Right forelimb (tissue), 1 donor: ENCODE measurements around the gene KCNMA1.
A peak's percentile ranks its signal among the peaks of the same experiment; 100 is the strongest.
"Not testable (repeated sequence)": the region's sequence is repeated elsewhere in the genome, so short reads cannot be mapped to it uniquely, and the experiment has no call there.

Source experiments
- DNase-seq: peaks from one replicate; pipeline ENCODE4 v3.0.0-alpha.2; 2018

The KCNMA1 gene

DNA sequence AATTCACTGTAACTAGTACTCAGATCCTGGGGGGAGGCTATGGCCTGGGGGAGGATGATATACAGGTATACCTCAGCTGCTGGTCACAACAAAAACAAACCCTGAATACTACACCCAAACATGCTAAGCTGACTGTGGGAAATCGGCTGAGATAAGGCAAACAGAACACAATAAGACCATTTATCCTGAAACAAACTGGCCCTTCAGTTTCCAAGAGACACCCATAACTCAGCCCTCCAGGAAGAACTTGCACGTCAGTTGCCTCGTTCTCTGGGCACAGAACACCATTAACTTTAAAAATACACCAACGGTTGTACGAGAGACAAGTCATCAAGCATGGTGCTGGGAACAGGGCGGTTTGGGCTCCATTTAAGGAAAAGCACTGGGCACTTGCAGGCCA, 24.1 kb upstream of the KCNMA1 start:
- no peak for DNase-seq

DNA sequence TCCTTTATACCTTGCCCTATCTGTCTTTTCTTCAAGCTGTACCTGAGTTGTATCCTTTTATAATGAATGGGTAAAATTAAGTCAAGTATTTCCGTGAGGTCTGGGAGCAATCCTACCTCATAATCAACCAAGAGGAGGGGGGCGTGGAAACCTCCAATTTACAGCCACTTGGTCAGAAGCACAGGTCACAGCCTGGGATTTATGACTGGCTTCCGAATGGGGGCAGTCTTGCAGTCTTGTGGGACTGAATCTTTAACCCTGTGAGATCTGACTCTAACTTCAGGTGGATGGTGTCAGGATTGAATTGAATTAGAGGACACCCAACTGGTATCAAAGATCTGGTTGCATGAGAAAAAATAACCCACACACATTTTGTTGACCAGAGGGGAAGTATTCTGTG, 23.5 kb upstream of the KCNMA1 start:
- DNase-seq = no peak

DNA sequence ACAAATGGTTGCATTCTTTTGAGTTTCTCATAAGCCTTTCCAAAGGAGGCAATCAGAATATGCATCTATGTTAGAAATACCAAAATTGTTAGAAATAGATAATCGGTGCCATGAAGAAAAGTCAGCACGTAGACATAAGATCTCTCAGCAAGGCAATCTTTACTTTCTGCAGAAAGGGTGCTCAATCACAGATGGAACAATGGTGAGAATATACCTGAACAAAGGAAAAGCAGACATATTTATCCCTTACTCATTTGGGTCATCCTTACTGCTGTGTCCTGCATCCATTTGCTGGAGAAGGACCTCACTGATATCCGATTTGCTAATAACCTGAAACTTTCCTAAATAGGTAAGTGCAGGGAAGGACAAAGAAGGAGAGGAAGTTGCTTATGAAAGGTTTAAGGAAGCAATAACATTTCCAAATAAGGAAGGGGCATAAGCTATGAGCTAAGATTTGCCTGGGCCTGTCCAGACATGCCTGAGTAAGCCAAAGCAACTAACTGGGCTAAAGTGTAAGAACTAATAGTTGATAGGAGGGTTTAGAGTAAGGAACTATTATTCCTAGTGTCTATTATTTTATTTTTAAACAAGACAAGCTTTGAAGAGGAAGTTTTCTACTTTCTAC, 21.6 kb upstream of the KCNMA1 start:
- DNase-seq = not testable (repeated sequence)

DNA sequence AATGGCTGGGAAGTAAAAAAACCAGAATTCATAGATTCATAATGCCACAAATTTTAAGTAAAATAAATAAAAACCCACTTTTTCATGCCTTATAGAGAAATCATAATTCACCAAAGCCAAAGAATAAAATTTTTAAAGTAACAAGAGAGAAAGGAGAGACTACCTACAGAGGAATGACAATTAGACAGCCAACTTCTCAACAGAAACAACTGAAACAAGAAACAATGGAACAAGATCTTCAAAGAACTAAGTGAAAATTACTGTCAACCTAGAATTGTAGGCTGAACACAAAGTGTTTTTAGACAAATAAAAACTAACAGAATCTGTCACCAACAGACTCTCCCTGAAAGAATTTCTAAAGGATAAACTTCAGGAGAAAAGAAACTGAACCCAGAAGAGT, 15.6 kb upstream of the KCNMA1 start:
- no peak for DNase-seq

DNA sequence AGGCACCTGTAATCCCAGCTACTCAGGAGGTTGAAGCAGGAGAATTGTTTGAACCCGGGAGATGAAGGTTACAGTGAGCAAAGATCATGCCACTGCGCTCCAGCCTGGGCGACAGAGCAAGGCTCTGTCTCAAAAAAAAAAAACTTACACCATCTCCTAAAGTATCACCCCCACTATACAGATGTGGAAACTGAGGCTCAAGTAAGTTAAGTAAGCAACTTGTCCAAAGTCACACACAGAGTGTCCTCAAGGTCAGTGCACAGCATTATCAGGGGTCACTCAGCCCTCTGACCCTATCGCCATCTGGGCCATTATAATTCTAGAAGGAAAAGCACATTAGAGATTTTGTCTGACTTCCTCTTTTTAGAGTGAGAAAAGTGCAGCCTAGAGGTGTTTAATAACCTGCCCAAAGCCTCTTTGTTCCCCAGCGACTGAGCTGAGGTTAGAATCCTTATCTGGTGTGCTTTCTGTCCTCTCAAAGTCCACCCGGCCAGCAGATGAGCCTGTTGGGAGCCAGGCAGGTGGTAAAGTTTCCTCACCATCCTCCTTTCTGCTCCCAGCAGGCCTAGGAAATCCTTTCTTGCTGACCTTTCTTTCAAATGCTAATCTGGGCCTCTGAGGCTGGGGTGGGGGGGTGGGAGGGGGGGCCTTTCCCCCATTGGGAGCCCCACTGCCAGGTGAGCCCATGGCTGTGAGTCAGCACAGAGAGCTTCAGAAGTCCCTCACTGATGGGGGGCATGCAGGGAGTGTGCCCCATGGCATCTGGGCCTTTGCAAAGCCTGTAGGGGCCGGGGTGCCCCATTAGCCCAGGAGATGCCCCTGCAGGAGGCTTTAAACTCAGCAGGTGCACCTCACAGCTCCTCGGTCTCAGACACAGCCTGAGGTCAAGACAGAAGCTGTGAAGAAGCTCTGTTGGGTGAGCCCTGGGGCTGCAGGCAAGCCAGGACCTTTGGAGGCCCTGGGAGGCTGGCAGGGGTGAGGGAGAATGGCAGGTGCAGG, 12.0 kb upstream of the KCNMA1 start:
- no peak for DNase-seq

DNA sequence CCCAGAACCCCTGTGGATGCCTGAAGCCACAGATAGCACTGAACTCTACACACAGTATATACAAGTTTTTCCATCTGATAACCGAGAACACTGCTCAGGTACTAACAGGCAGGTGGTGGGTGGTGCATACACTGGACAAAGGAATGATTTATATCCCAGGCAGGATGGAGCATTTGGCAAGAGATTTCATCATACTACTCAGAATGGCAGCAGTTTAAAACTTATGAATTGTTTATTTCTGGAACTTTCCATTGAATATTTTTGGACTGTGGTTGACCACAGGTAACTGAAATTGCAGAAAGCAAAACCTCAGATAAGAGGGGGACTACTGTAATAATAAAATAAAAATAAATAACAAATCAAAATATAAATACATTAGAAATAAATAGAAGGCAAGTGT, 10.9 kb upstream of the KCNMA1 start:
- no peak for DNase-seq

DNA sequence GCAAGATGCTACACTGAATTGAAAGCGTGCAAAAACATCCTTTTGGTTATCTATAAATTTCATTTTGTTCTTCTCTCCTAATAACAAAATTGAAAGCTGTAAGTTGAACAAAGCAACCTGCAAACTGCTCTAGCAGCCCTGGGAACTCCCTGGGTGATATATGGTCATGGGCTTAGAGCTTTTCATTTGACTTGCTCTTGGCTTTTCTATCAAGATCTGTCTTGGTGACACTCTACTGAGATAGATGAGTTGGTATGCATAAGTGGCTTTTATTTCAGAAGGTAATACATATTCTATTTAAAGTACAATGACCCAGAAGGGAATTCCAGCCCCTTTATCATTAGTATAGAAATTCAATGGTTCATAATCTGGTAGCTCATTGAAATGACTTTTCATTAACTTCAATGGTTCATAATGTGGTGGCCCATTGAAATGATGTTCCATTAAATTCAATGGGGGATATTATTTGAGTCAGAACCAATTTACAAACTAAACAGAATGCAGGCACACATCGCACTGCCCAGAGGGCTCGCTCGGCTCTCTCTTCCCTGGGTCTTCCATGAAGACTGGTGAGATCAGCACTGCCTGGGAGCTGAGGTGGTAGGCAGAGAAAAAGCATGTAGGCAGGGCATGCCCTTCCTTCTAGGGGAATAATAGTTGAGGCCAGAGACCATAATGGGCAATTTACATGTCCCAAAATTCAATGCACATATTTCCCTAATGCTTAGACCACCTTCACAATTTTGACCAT, 10.1 kb upstream of the KCNMA1 start:
- no peak for DNase-seq

DNA sequence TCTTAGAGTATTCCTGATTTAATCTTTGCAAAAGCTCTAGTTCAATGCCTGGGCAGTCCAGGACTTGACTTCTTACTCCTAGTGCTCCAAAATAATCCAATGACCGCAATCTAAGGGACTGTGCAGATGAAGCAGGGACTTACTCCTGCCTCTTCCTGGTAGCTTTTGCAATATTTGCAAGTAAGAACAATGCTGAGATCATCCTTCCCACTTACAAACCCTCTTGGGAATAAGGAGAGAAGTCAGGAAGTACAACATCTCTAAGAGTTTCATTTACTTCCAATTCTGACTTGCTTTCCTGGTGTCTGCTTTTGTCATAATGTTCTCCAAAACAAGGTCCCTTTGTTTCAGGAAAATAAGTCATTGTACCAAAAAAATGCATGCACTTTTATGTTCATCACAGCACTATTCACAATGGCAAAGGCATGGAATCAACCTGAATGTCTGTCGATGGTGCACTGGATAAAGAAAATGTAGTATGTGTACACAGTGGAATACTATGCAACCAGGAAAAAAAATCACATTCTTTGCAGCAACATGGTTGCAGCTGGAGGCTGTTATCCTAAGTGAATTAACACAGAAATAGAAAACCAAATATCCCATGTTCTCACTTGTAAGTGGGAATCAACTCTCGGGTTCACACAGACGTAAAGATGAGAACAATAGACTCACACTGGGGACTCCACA, 7.1 kb upstream of the KCNMA1 start:
- DNase-seq = no peak

DNA sequence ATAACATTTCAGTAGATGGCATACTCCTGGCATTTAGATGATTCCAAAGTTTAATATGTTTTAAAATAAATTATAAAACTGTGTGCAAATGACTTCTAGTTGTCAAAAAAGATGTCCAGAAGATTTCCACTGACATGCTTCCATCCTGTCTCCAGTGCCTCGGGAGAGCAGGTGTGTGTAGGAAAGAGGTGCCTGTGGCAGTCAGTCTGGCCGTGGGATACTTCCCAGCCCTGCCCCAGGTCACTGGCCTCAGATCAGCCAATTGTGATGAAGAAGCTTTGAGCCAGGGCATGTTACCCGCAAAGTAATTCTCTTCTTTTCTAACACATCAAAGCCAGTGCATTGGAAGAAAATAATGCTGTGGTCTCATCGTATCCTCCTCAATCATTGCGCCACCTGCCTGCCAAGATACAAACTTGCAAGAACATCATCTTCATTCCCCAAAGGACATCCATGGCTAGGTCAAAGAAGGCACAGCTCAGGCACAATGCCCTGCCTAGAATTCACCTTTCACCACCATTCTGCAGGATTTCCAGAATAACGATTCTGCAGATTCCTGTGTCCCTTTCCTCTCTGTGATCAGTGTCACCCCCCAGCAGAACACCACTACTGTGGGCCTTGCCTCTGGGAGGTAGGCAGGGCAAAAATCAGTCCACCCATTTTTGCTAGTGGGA, 6.3 kb upstream of the KCNMA1 start:
- DNase-seq = no peak

DNA sequence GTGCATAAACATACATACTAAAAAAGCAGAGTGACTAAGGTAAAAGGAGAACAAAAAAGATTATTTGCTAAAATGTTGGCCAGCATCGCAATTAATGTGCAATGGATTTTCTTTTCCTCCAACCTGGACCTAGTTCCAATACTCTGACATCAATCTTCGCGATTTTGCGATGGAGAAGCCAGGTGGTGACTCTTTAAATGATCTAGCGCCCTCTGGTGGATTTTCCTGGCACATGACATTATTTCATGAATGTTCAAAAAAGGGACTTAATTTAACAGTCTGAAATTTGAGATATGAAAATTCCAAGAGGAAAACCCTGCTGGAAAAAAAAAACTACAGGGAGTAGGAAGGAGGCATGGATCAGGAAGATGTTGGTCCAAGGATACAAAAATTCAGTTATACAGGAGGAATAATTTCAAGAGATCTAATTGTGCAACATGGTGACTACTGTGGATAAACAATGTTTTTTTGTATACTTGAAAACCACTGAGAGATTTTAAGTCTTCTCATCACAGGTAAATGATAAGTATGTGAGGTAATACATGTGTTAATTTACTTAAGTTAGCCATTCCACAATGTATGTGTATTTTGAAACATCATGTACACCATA, 4.3 kb upstream of the KCNMA1 start:
- peak; percentile 78 for DNase-seq

DNA sequence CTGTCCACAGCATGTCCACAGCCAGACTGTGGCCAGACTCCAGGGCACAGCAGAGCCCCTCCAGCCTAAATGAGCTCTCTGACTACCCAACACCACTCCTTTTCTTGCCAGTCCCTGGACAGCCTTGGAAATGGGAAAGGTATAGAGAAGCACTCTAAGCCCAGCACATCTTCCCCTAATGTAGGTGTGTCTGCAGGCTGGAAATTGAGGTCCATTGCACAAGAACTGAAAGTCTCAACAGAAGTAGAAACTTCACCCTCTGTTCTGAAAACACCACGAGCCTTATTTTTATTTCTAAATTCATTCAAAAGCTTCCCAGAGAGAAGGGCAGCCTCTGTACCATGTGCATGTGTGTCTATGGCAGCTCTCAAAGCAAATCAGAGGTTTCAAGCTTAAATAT, 3.7 kb upstream of the KCNMA1 start:
- DNase-seq = no peak

DNA sequence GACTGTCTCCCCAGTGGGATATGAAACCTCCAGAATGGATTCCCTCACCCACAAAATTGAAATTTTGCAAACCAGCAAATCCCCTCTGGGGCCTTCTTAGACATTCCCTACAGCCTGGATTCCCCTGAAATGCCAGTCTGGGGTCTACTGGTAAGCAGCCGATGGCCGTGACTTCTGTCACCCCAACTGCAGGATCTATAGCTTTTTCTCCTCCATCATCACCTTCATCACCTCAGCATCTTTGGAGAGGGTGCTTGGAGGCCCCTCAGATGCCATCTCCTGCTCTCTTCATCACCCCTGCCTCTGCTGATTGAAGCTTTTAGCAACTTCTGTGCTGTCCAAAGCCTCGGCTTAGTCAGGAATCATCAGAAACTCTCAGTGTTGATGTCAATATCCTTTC, 2.6 kb upstream of the KCNMA1 start:
- DNase-seq = no peak

DNA sequence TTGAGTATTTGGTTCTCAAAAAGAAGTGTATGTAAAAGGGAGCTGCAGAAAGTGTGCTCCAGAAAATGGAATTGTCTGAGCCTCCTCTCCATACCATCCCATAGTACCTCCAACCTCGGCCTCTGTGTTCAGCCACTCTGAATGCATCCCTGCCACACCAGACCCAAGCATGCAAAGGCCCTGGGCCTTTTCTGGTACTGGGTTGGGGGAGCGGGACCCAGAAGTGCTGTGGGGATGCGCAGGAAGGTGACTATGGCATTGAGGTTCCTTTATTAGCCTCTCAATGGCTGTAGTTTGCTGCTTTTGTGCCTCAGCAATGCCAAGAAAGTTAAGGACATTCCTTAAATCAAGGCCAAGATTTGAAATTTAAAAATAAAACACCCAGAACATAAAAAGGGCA, 2.1 kb upstream of the KCNMA1 start:
- DNase-seq = no peak

DNA sequence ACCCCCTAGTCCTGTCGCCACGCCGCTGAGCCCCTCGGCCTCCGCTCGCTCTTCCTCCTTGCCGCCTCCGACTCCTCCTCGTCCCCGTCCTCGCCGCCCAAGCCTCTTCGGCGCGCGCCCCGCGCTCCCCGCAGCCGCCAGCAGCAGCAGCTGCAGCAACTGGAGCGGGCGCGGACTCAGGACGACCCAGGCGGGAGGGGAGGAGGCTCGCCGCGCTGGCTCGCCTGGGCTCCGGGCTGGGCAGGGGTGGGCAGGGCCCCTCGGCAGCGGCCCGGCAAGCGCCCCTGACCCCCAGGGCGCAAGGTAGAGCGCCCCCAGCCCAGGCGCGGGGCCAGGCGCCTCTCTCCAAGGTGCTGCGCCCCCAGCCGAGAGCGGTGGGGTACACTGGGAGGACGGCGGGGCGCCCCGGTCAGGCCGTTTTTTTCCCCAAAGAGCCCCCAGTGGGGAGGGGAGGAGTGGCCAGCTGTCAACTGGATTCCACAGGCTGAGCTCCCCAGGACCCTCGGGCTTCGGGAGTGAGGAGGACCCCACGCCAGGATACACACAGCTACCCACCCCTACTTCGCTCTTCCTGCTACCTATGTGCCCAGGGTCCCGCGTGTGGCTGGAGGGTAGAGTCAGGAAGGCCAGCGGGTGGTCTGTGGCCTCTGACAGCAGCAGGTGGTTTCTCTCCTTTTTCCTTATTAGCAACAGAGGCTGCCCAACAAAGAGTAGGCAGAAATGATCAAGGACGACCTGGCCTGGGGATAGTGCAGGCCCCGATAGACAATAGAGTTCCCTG, 903 bp upstream of the KCNMA1 start:
- DNase-seq = peak; percentile 82

DNA sequence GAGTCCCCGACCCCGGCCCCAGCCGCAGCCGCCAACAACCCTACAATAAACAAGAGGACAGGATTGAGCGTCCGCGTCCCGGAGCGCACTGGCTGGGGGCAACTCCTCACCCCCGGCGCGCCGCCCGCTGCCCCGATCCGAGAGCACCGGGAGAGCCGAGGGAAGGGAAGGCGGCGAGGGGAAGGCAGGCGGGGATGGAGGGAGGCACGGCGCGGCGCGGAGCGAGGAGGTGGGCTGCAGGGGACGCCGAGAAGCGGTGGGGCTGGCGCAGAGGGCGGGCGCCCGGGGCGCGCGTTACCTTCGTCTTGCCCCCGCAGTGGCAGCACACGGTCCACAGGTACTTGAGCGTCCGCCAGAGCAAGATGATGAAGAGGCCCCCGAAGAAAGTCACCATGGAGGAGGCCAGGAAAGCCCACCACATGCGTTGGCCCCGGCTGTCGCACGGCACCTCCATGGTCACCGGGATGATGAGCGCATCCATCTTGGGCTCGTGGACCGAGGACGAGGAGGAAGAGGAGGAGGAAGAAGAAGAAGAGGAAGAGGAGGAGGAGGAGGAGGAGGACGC, 559 bp downstream of the KCNMA1 start:
- no peak for DNase-seq

DNA sequence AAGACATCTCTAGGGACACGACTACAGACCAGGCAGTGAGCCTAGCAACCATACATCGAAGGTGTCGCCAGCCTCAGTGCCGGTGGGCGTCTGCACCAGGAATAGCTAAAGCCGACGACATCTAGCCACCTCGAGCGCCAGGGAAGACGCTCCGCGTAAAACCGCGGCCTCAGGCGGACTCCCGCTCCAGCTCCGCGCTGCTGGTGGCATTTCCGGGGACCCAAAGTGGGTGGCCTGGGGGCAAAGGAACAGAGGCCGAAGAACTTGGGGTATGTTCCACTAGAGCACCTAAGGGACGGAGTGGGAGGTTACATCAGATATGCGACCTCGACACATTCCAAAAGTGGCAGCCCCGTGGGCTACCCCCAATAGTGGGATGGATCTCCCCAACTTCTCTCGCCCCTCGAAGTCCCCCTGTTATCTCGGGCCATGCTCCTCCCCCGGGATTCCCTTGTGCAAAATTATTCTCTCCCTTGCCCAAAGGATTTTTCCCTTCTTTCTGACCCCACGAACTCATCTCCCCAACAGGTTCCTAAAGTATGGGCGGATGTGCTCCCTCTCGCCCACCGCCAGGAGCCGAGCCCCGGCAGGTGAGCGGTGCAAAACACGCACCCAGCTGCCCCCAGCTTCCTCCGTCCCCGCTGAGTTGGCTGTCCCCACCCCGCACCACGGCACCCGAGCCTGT, 1.2 kb downstream of the KCNMA1 start:
- no peak for DNase-seq

DNA sequence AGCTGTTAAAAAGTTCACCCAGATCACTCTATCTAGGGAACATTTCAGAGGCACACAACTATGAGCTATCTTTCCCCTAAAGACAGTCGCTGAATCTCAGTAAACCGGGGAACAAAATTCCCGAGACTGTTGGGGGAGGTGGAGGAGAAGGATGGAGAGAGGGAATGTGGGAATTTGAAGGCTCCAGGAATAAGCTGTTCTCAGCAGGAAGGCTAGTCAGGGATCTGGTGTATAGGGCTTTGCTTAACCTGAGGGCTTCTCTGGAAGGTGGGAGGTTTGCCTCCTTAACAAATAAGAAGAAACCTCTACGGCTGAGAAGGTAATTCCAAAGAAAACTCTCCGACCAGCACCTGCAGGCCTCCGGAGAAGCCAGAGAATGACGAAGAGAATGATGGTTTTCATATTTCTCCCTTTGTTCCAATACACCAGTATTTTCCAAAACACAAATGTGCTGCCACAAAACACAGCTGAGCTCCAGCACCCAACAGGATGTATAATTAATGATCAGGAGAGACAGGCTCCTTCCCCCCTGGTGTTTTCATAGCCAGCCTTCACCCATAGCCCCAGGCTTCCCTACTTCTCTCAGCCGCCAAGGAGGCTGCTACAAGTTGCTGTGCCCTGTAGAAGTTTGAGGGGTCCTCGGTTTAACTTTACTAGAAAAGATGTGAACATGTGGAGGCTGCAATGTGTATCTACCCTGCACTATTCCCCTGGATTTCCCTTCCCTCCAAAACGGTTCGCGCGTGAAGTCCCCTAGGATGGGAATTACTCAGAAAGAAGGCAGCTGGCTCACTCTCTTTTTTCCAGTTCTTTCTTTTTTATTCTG, 2.0 kb downstream of the KCNMA1 start:
- DNase-seq = no peak

DNA sequence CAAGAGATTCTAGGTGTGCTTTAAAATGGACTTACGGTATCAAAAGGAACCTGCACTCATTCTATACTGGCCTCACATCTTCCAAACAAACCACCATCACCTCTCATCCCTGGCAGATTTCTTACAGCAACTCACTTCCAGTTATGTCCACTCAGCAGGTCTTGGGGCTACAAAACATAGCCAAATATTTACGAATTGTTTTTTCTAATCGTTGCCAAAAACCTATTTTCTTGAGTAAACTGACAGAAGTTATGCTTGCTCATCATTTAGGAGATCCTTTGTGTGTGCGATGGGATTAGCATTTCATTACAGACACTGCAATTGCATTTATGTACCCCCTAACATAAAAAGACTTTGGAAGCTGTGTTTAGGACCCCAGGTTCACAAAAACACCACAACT, 2.7 kb downstream of the KCNMA1 start:
- DNase-seq = no peak

DNA sequence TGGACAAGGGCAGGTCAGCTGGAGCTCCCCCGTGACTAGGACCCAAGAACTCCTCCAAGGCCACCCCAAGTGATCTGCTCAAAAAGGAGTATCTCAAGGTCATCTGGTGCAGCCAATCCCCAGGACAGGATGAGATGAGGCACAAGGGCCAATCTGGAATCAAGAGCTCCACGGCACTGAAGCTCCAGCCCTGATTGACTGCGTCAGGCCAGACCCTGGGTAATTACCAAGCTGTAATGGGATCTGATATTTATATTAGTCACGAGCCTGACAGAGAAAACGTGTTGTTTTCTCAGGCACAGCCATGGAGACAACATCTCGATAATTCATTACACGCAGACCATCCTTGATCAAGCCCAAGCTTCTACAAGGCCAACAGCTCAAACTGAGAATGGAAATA, 4.2 kb downstream of the KCNMA1 start:
- DNase-seq = no peak
